ENCODE results near the gene INO80D. TPM values are rescaled to one million over a fixed set of nuclear protein-coding genes. Genes with fewer than 3 reads are reported as not detected.
"Not testable (repeated sequence)": the region's sequence is repeated elsewhere in the genome, so short reads cannot be mapped to it uniquely, and the experiment has no call there.

INO80D gene
- total RNA-seq, 2 donors from 2014 or later, result 27.6 to 35.2 TPM

- Mint-ChIP-seq H3K27me3 (ENCODE audit: insufficient read depth) (no peaks in the 10 kb centered on the region), H3K4me1 (peaks cover 37% of the 10 kb centered on the region), H3K9me3 (no peaks in the 10 kb centered on the region), H3K36me3 (ENCODE audit: low read depth) (peaks cover 8% of the 10 kb centered on the region), H3K27ac (peak overlapping the region; percentile 90), H3K4me3 (no peak overlapping the region)
- peak overlapping the region; percentile 62 for H3K4me3 ChIP-seq (ENCODE audit: low read length)
- H3K27me3 ChIP-seq (ENCODE audit: control insufficient read depth, insufficient read depth, low read length, poor library complexity, severe bottlenecking), result no peaks in the 10 kb centered on the region
- no peak for TF ChIP-seq CTCF (conservative IDR thresholded peaks at IDR 0.05)
- peaks cover 9% of the 10 kb centered on the region for H3K4me1 ChIP-seq (ENCODE audit: control insufficient read depth, insufficient read depth, low read length)
- 63 to 83% methylated on average over 1 to 4 of the region's 4 CpGs for WGBS, 2 experiments (ENCODE audit: insufficient coverage in 1 of 2, insufficient read length in 1 of 2)
- H3K27ac ChIP-seq (ENCODE audit: low read depth, low read length), result no peak overlapping the region
- peaks cover 4% of the 10 kb centered on the region for H3K9me3 ChIP-seq (ENCODE audit: control insufficient read depth, low read length)
- peaks cover 13% of the 10 kb centered on the region for H3K36me3 ChIP-seq (ENCODE audit: control insufficient read depth, insufficient read depth, low read length)
- peak; percentile 13 for DNase-seq
- no peak overlapping the region for H3K9ac ChIP-seq (ENCODE audit: extremely low read depth, low read length, poor library complexity, severe bottlenecking)
These were observed 5.0 kb downstream of the INO80D start for GRCh38 chr2:206080927-206081326.

- peak overlapping the region; percentile 93 for H3K27ac Mint-ChIP-seq
- H3K4me1 Mint-ChIP-seq, result peaks cover 37% of the 10 kb centered on the region
These were observed 6.1 kb downstream of the INO80D start for GRCh38 chr2:206079699-206080465.

GRCh38 chr2:206077879-206078278 lies 8.1 kb downstream of the INO80D start:
- peaks cover 25% of the 10 kb centered on the region for H3K36me3 ChIP-seq (ENCODE audit: control insufficient read depth, insufficient read depth, low read length)
- not testable (repeated sequence) for H3K4me3 Mint-ChIP-seq; H3K9ac ChIP-seq (ENCODE audit: extremely low read depth, low read length, poor library complexity, severe bottlenecking); H3K4me3 ChIP-seq (ENCODE audit: low read length); H3K9me3 ChIP-seq (ENCODE audit: control insufficient read depth, low read length); H3K27me3 ChIP-seq (ENCODE audit: control insufficient read depth, insufficient read depth, low read length, poor library complexity, severe bottlenecking); H3K27ac ChIP-seq (ENCODE audit: low read depth, low read length); H3K4me1 ChIP-seq (ENCODE audit: control insufficient read depth, insufficient read depth, low read length); H3K9me3 Mint-ChIP-seq; H3K27me3 Mint-ChIP-seq (ENCODE audit: insufficient read depth)
- DNase-seq, result peak; percentile 13
- Mint-ChIP-seq H3K27ac (peak overlapping the region; percentile 93), H3K4me1 (peaks cover 28% of the 10 kb centered on the region), H3K36me3 (ENCODE audit: low read depth) (peaks cover 22% of the 10 kb centered on the region)
- 83 to 95% methylated on average over 3 to 5 of the region's 5 CpGs for WGBS, 2 experiments (ENCODE audit: insufficient coverage in 1 of 2, insufficient read length in 1 of 2)

More at GRCh38 chr2:206079699-206080465, 6.1 kb downstream of the INO80D start:
- H3K4me3 ChIP-seq (ENCODE audit: low read length), result peak overlapping the region; percentile 61
- H3K9me3 ChIP-seq (ENCODE audit: control insufficient read depth, low read length), result peaks cover 4% of the 10 kb centered on the region
- H3K36me3 Mint-ChIP-seq (ENCODE audit: low read depth), result peaks cover 8% of the 10 kb centered on the region
- no peaks in the 10 kb centered on the region for H3K9me3 Mint-ChIP-seq
- peak; percentile 77 for DNase-seq
- no peaks in the 10 kb centered on the region for H3K27me3 ChIP-seq (ENCODE audit: control insufficient read depth, insufficient read depth, low read length, poor library complexity, severe bottlenecking)
- peak overlapping the region; percentile 12 for H3K9ac ChIP-seq (ENCODE audit: extremely low read depth, low read length, poor library complexity, severe bottlenecking)
- H3K27me3 Mint-ChIP-seq (ENCODE audit: insufficient read depth), result no peaks in the 10 kb centered on the region
- TF ChIP-seq CTCF (conservative IDR thresholded peaks at IDR 0.05), result no peak
- H3K4me1 ChIP-seq (ENCODE audit: control insufficient read depth, insufficient read depth, low read length), result peaks cover 9% of the 10 kb centered on the region
- 33 to 54% methylated on average over 7 to 9 of the region's 9 CpGs for WGBS, 2 experiments (ENCODE audit: insufficient coverage in 1 of 2, insufficient read length in 1 of 2)
- peak overlapping the region; percentile 39 for H3K4me3 Mint-ChIP-seq
- no peak overlapping the region for H3K27ac ChIP-seq (ENCODE audit: low read depth, low read length)
- peaks cover 14% of the 10 kb centered on the region for H3K36me3 ChIP-seq (ENCODE audit: control insufficient read depth, insufficient read depth, low read length)
